ENCODE results near the gene ABHD2. TPM values are rescaled to one million over a fixed set of nuclear protein-coding genes. Genes with fewer than 3 reads are reported as not detected.
A peak's percentile ranks its signal among the peaks of the same experiment; 100 is the strongest.
"Not testable (repeated sequence)": the region's sequence is repeated elsewhere in the genome, so short reads cannot be mapped to it uniquely, and the experiment has no call there.

Gene ABHD2
- total RNA-seq, 1 donor from 2014 or later = 32.9 TPM

- H3K4me3 ChIP-seq (ENCODE audit: low read depth, low read length) = no peak overlapping the region
- TF ChIP-seq CTCF (conservative IDR thresholded peaks at IDR 0.05; ENCODE audit: low read depth, low read length) = no peak
- no peak for DNase-seq (ENCODE audit: low read depth)
These were observed 48.0 kb downstream of the ABHD2 start for GRCh38 chr15:89136078-89136806.

- no peak for TF ChIP-seq CTCF (conservative IDR thresholded peaks at IDR 0.05; ENCODE audit: low read depth, low read length)
- no peak overlapping the region for H3K4me3 ChIP-seq (ENCODE audit: low read depth, low read length)
- DNase-seq (ENCODE audit: low read depth) = no peak
These were observed 48.8 kb downstream of the ABHD2 start for GRCh38 chr15:89136818-89137772.

- DNase-seq (ENCODE audit: low read depth) = no peak
- no peak for TF ChIP-seq CTCF (conservative IDR thresholded peaks at IDR 0.05; ENCODE audit: low read depth, low read length)
- H3K4me3 ChIP-seq (ENCODE audit: low read depth, low read length) = no peak overlapping the region
These were observed 49.7 kb downstream of the ABHD2 start for GRCh38 chr15:89137926-89138325.

- no peak overlapping the region for H3K4me3 ChIP-seq (ENCODE audit: low read depth, low read length)
- no peak for DNase-seq (ENCODE audit: low read depth)
- no peak for TF ChIP-seq CTCF (conservative IDR thresholded peaks at IDR 0.05; ENCODE audit: low read depth, low read length)
These were observed 50.9 kb downstream of the ABHD2 start for GRCh38 chr15:89138999-89139612.

- TF ChIP-seq CTCF (conservative IDR thresholded peaks at IDR 0.05; ENCODE audit: low read depth, low read length) = peak; percentile 36
- DNase-seq (ENCODE audit: low read depth) = no peak
- no peak overlapping the region for H3K4me3 ChIP-seq (ENCODE audit: low read depth, low read length)
These were observed 51.6 kb downstream of the ABHD2 start for GRCh38 chr15:89139613-89140499.

GRCh38 chr15:89140595-89140994 lies 52.3 kb downstream of the ABHD2 start:
- no peak for TF ChIP-seq CTCF (conservative IDR thresholded peaks at IDR 0.05; ENCODE audit: low read depth, low read length)
- H3K4me3 ChIP-seq (ENCODE audit: low read depth, low read length) = no peak overlapping the region
- no peak for DNase-seq (ENCODE audit: low read depth)

- H3K4me3 ChIP-seq (ENCODE audit: low read depth, low read length); DNase-seq (ENCODE audit: low read depth): not testable (repeated sequence)
These were observed 52.9 kb downstream of the ABHD2 start for GRCh38 chr15:89141159-89141558.

Measured in epithelial cell of proximal tubule (primary cell).